Heart right ventricle (tissue), 16 donors: Measurements from ENCODE around the gene SYT12. TPM values are rescaled to one million over a fixed set of nuclear protein-coding genes. Genes with fewer than 3 reads are reported as not detected.

ENCODE experiments used
- ATAC-seq, 8 donors: fragments of 200-7000 bp; cut with Tn5 transposase; one replicate each; pipeline ENCODE4 v1.9.1; 2020; ENCODE audit warnings: mild to moderate bottlenecking in 8 of 8, moderate library complexity in 8 of 8, moderate number of reproducible peaks in 1 of 8
- DNase-seq, 2 donors: peaks; one replicate each; pipeline ENCODE4 v3.0.0-alpha.2; 2020
- H3K27ac ChIP-seq, 10 donors: fragments of 200-600 bp; sonication (generic) in 2 of 10; one replicate each; pipeline versions ENCODE4 v1.5.0 to v1.8.0; 2020 to 2022; ENCODE audit warnings: mild to moderate bottlenecking in 3 of 10
- H3K27me3 ChIP-seq, 7 donors: fragments of 200-600 bp; one replicate each; pipeline ENCODE4 v1.8.0; 2021 to 2022; ENCODE audit warnings: mild to moderate bottlenecking in 2 of 7
- H3K36me3 ChIP-seq, 9 donors: fragments of 200-600 bp; sonication (generic) in 1 of 9; one replicate each; pipeline versions ENCODE4 v1.5.0 to v1.8.0; 2020 to 2022; ENCODE audit warnings: mild to moderate bottlenecking in 2 of 9
- H3K4me1 ChIP-seq, 9 donors: fragments of 200-600 bp; sonication (generic) in 1 of 9; one replicate each; pipeline versions ENCODE4 v1.5.0 to v1.8.0; 2020 to 2022; ENCODE audit warnings: mild to moderate bottlenecking in 4 of 9
- H3K4me3 ChIP-seq, 10 donors: fragments of 200-600 bp; sonication (generic) in 2 of 10; one replicate each; pipeline versions ENCODE4 v1.5.0 to v1.8.0; 2020 to 2022; ENCODE audit warnings: mild to moderate bottlenecking in 7 of 10, moderate library complexity in 2 of 10
- H3K9me3 ChIP-seq, 11 donors: fragments of 200-600 bp in 10 of 11; sonication (generic) in 2 of 11; one replicate each; pipeline versions ENCODE4 v1.5.0 to v1.8.0; 2013 to 2022; ENCODE audit warnings: mild to moderate bottlenecking in 2 of 11, control low read depth in 1 of 11, moderate library complexity in 1 of 11
- WGBS, 2 donors: extraction: QIAGEN DNeasy Blood & Tissue Kit; methylation state at CpG; one replicate each; pipeline ENCODE4 v1.1.7; 2013; ENCODE audit warnings: inconsistent platforms in 1 of 2; 5-methylcytosine and 5-hydroxymethylcytosine counted together
- intact Hi-C, 10 donors: fragments of 100-400 bp; cut with DNase I; formaldehyde crosslinking; loops; one replicate each; pipeline versions ENCODE4 v1.11.1 to v1.14.2; 2022
- polyA plus RNA-seq, 2 donors: library from polyadenylated mRNA; stranded (reverse); fragments of 200-250 nt; gene quantifications; one replicate each; pipeline ENCODE4 v1.2.3, GENCODE V29; 2013
- total RNA-seq, 10 donors: library from RNA; stranded (reverse); fragmentation: NEBNext Ultra II Directional in 3 of 10; extraction: Animal tissue kit (Norgen Biotek cat#: 25700) in 3 of 10; gene quantifications; one replicate each; pipeline versions ENCODE4 v1.2.1 to v1.2.4, GENCODE V29; 2021 to 2023
- TF ChIP-seq, protein P1 (sequence below), 9 donors: fragments of 200-600 bp; sonication (generic) in 2 of 9; IDR thresholded peaks; one replicate each; pipeline versions ENCODE4 v1.5.0 to v1.8.0; 2021 to 2022; ENCODE audit warnings: antibody characterized with exemption in 9 of 9, mild to moderate bottlenecking in 5 of 9, moderate library complexity in 1 of 9
- donor health status: Arrhythmogenic right ventricular cardiomyopathy.
- donor health status: ischemic (EF 13 %, LVEDD 7.1; RV severe dilation, severe dysfunction).
- donor health status: healthy with polysubstance abuse.
- donor health status: DM: no; HTN: yes; CAD: no.
- donor health status: DM: no; HTN: no; CAD: no.
- donor health status: ischemic (EF 25% LVEDD 6.9; RV normal size, moderate dysfunction).
- donor health status: ischemic (EF 25% LVEDD 5.7; RV mildly dilated, moderate dysfunction).
- donor health status: healthy.
- donor health status: DM: yes; HTN: yes; CAD: no.
- donor health status: Ischemic cardiomyopathy.
- donor health status: ischemic (EF 35%, LVEDD 5.7; RV mildly dilated, moderate dysfunction).
- donor health status: nonischemic (EF 11% LVEDD 7.7; RV severe dilation, severe dysfunction).
- donor health status: DM: yes; HTN: yes; CAD: no.
- donor health status: PGD.
- donor health status: ischemic (EF 29% LVEDD 5.4; RV normal size, mild dysfunction).
- donor health status: nonischemic (EF 23%, LVEDD 6.1; RV moderate dilation, normal function).

SYT12 gene
- total and polyA plus RNA-seq, 12 donors = 0.12 to 0.78 (median 0.28) TPM; not detected in 2

- peaks cover 0 to 52% (median 29%) of the 10 kb centered on the region in 7 donors for H3K27me3 ChIP-seq
- TF ChIP-seq, protein P1, sequence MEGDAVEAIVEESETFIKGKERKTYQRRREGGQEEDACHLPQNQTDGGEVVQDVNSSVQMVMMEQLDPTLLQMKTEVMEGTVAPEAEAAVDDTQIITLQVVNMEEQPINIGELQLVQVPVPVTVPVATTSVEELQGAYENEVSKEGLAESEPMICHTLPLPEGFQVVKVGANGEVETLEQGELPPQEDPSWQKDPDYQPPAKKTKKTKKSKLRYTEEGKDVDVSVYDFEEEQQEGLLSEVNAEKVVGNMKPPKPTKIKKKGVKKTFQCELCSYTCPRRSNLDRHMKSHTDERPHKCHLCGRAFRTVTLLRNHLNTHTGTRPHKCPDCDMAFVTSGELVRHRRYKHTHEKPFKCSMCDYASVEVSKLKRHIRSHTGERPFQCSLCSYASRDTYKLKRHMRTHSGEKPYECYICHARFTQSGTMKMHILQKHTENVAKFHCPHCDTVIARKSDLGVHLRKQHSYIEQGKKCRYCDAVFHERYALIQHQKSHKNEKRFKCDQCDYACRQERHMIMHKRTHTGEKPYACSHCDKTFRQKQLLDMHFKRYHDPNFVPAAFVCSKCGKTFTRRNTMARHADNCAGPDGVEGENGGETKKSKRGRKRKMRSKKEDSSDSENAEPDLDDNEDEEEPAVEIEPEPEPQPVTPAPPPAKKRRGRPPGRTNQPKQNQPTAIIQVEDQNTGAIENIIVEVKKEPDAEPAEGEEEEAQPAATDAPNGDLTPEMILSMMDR (IDR thresholded peaks at IDR 0.05) = no peak
- 42 to 46% methylated on average over 6 of the region's 6 CpGs for WGBS, 2 donors
- H3K27ac ChIP-seq = no peak overlapping the region
- H3K36me3 ChIP-seq = no peaks in the 10 kb centered on the region
- DNase-seq (no peak), ATAC-seq (peak in 1 of 8 donors; percentile 10)
- intact Hi-C loops = no loop called here
- H3K4me1 ChIP-seq = peaks cover 5 to 21% (median 11%) of the 10 kb centered on the region in 9 donors
- H3K9me3 ChIP-seq = no peaks in the 10 kb centered on the region
- H3K4me3 ChIP-seq = peak overlapping the region in 5 of 10 donors; percentile 40 to 52 (median 49)
Measured at GRCh38 chr11:67023957-67024353, 1.0 kb downstream of the SYT12 start.

DNA sequence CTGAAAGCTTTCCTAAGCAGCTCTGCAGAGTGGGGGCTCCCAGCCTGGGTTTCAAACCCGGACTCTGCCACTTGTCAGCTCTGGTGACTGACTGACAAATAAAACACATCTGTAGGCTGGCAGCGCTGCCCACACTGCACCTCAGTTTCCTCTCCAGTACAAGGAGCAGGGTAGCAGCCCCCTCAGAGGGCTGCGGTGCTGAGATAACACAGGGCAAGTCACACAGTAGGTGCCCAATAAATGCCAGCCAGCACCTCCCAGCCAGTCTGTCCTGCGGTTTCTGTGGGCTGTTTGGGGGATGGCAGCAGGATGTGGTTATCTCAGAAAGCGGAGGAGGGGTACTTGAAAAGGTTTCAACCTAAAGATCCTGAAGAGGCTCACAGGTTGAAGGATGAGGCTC lies 1.5 kb downstream of the SYT12 start:
- ATAC-seq (no peak), DNase-seq (no peak)
- TF ChIP-seq, protein P1 (IDR thresholded peaks at IDR 0.05) = no peak
- 77 to 79% methylated on average over 5 of the region's 5 CpGs for WGBS, 2 donors
- no peaks in the 10 kb centered on the region for H3K9me3 ChIP-seq
- peaks cover 5 to 21% (median 11%) of the 10 kb centered on the region in 9 donors for H3K4me1 ChIP-seq
- peaks cover 0 to 52% (median 29%) of the 10 kb centered on the region in 7 donors for H3K27me3 ChIP-seq
- H3K36me3 ChIP-seq = no peaks in the 10 kb centered on the region
- H3K27ac ChIP-seq = no peak overlapping the region
- no peak overlapping the region for H3K4me3 ChIP-seq
- intact Hi-C loops = no loop called here

DNA sequence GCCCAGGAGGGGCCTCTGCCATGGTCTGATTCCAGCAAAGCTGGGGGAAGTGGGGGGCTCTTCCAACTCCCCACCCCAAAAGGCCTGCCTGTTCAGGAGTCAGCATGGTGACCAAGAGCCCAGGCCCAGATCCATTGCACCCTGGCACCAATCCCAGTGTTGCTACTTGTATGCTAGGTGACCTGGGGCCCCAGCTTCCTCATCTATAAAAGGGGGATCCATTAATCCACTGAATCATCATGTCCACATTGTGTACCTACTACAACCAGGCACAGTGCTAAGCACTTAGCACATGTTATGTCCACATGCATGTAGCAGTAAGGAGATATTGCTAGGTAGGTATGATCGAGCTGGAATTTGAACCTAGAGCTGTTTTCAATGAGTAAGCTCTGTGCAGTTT lies 2.0 kb downstream of the SYT12 start:
- TF ChIP-seq, protein P1 (IDR thresholded peaks at IDR 0.05) = no peak
- Histone ChIP-seq H3K36me3 (no peaks in the 10 kb centered on the region), H3K9me3 (no peaks in the 10 kb centered on the region), H3K27ac (no peak overlapping the region), H3K4me1 (peaks cover 5 to 21% (median 11%) of the 10 kb centered on the region in 9 donors), H3K4me3 (no peak overlapping the region), H3K27me3 (peaks cover 0 to 52% (median 29%) of the 10 kb centered on the region in 7 donors)
- intact Hi-C loops = no loop called here
- DNase-seq = no peak
- no peak for ATAC-seq
- WGBS, 2 donors = 83 to 86% methylated on average over 1 of the region's 1 CpG

DNA sequence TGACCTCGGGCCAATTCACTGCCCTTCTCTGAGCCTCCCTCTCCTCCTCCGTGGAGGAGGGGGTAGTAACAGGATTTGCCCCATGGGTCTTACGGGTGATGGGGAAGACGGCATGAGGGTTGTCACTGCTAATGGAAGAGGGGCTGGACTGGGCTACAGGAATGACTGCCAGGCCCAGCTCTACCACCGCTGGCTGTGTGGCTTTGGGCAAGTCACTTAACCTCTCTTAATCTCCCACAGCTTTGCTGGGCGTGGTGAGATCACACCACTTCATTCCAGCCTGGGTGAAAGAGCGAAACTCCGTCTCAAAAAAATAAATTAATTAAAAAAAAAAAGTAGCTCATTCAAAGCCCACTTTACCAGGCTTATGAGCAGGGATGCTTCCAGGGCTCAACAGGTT lies 2.8 kb downstream of the SYT12 start:
- H3K27ac ChIP-seq = no peak overlapping the region
- WGBS, 2 donors = 84 to 88% methylated on average over 8 of the region's 8 CpGs
- intact Hi-C loops = no loop called here
- TF ChIP-seq, protein P1 (IDR thresholded peaks at IDR 0.05) = no peak
- DNase-seq (no peak), ATAC-seq (no peak)
- no peaks in the 10 kb centered on the region for H3K36me3 ChIP-seq
- no peaks in the 10 kb centered on the region for H3K9me3 ChIP-seq
- H3K4me3 ChIP-seq = no peak overlapping the region
- peaks cover 0 to 52% (median 29%) of the 10 kb centered on the region in 7 donors for H3K27me3 ChIP-seq
- H3K4me1 ChIP-seq = peaks cover 5 to 21% (median 11%) of the 10 kb centered on the region in 9 donors
